GM21737 (cell line): ENCODE results near the gene SERTAD3.
A peak's percentile ranks its signal among the peaks of the same experiment; 100 is the strongest.
"Not testable (repeated sequence)": the region's sequence is repeated elsewhere in the genome, so short reads cannot be mapped to it uniquely, and the experiment has no call there.

Source experiments
- ATAC-seq: cut with Tn5 transposase; IDR thresholded peaks from one replicate; pipeline ENCODE4 v1.9.1; 2021; ENCODE audit warnings: mild to moderate bottlenecking, moderate library complexity; ENCODE audit not compliant: unreplicated experiment

Gene SERTAD3, protein sequence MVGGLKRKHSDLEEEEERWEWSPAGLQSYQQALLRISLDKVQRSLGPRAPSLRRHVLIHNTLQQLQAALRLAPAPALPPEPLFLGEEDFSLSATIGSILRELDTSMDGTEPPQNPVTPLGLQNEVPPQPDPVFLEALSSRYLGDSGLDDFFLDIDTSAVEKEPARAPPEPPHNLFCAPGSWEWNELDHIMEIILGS

DNA sequence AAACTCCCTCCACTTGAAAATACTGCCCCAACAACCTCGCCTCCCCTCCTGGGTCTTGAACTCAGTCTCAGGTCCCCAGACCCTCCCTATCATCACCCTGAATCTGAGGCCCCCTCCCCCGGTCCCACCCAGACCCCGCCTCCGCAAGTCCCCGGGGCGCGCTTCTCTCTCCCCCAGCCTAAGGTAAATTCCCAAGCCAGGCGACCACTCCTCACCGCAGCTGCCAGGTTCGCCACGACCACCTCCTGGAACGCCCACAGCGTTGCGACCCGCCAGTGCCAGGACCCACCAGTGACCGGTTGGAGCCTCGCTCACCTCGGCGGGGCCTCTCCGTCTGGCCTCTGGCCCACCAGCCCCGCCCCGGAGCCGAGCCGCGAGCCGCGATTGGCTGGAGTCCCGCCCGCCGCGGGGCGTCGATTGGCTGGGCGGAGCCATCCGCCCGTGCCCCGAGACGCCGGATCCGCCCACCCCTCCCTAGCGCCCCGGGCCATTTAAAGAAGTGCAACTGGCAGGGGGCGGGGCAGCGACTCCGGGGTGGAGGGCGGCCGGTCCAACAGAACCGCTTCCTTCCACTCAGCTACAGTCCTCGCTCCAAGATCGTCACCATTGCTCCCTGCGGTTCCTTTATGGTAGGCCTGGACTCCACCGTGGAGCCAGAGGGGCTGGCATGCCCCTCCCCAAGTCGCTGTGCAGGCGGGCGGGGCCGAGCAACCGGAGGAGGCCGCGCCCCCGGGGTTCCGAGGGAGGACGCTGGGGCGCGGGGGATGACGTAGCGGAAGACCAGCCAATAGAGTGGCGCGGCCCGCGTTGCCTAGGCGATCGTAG lies at the start of gene SERTAD3:
SERTAD3 (minus strand) TSS at position 336 of the 825 bp plus-strand sequence. CDS start 2,255 bp downstream, outside the sequence.
- ATAC-seq, result peak; percentile 64

DNA sequence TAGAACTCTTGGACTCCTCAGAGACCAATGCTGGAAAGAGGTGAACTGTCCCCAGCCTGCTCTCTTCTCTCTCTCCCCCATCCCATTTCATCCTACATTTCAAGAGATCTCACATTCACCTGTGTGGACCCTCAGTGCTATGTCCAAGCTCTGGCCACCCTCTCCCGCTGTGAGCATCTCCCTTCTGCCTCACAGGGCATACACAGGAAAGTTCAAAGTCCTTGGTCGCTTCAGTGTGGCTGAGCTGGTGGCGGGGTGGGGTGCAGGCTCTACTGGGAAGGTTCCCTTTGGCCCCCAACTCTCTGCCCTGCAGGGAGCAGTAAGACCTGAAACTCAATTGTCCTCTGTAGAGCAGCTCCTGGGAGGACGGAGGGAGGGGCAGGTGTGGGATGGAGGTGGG lies 49.6 kb upstream of the SERTAD3 start:
- no peak for ATAC-seq

DNA sequence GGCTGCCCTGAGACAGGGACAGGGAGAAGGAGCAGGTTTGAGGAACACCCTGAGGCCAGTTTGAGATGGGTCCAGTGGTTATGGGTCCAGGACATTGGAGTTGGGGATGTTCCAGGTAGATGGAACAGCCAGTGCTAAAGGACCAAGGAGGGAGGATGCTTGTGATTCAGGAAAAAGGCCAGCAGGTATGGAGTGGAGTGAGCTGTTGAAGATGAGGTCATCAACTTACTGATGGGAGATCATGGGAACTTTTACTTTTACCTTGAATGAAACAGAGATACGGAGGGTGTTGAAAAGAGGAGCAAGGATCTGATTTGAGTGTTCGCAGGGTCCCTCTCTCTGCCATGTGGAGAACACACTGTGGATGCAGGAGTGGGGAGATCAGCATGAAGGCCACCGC lies 48.1 kb upstream of the SERTAD3 start:
- ATAC-seq, result no peak

DNA sequence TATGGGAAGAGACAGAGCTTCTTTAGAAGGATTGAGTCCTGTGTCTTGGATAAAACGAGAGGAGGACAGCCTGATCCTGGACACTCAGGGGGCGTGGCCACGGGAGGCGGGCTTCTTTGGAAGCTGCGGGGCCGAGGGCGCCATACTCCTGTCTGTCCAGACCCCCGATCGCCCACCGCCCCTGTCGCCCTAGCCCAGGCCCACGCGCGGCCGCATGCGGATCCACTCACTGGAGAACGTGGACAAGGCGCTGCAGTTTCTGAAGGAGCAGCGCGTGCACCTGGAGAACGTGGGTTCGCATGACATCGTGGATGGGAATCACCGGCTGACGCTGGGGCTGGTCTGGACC lies 45.7 kb upstream of the SERTAD3 start:
- no peak for ATAC-seq

DNA sequence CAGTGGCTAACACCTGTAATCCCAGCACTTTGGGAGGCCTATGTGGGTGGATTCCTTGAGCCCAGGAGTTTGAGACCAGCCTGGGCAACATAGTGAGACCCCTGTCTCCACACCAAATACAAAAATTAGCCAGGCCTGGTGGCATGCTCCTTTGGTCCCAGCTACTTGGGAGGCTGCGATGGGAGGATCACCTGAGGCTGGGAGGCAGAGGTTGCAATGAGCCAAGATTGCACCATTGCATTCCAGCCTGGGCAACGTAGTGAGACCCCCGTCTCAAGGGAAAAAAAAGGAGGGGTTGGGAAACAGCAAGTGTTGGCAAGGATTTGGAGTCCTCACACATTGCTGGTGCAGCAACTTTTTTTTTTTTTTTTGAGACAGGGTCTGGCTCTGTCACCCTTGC lies 41.9 kb upstream of the SERTAD3 start:
- ATAC-seq, result no peak

DNA sequence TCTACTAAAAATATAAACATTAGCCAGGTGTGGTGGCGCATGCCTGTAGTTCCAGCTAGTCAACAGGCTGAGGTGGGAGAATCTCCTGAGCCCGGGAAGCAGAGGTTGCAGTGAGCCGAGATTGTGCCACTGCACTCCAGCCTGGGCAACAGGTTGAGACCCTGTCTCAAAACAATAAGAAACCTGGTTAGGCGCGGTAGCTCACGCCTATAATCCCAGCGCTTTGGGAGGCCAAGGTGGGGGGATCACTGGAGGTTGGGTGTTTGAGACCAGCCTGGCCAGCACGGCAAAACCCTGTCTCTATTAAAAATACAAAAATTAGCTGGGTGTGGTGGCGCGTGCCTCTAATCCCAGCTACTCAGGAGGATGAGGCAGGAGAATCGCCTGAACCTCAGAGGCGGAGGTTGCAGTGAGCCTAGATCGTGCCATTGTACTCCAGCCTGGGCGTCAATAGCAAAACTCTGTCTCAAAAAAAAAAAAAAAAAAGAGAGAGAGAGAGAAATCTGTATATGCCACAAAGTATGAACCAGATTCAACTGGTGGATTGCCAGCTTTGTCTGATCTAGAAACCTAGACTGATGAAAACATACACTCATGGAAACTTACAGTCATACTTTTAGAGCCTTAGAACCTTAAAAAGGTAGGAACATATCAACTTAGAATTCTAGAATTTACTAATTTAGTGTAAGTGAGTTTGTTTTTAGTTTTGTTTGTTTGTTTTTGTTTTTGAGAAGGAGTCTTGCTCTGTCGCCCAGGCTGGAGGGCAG lies 31.9 kb upstream of the SERTAD3 start:
- ATAC-seq, result not testable (repeated sequence)

DNA sequence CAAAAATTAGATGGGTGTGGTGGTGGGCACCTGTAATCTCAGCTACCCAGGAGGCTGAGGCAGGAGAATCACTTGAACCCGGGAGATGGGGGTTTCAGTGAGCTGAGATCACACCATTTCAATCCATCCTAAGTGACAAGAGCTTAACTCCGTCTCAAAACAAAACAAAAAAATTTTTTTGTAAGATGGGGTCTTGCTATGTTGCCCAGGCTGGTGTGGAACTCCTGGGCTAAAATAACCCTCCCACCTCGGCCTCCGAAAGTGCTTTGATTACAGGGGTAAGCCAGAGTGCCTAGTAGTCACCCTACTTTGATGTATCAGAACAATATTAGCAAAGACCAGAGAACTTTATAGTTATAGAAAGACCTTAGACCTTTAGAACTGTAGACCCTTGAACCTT lies 30.6 kb upstream of the SERTAD3 start:
- no peak for ATAC-seq

DNA sequence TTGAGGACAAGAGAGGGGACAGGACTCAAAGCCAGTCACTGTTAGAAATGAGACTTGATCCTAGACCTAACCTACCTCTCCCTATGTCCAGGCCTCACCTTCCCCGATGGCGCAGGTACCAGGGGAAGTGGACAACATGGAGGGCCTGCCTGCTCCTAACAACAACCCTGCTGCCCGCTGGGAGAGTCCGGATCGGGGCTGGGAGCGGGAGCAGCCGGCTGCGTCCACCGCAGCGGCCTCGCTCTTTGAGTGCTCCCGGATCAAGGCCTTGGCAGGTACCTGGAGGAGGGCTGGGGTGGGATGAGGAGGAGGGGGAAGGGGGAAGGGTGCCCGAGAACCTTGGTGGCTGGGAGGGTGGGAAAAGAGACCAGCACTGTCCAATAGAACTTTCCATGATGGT lies 28.4 kb upstream of the SERTAD3 start:
- ATAC-seq, result no peak

DNA sequence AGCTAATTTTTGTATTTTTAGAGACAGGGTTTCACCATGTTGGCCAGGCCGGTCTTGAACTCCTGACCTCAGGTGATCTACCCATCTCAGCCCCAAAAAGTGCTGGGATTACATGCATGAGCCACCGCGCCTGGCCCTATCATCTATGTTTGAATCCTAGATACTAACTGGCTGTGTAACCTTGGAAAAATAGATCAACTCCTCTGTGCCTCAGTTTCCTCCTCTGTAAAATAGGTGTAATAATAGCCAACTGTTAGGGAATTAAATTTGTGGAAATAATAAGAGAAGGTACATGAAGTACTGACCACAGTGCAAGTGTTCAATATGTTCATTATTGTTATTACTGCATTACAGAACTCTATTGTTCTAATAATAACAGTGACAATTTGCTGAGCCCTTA lies 27.0 kb upstream of the SERTAD3 start:
- ATAC-seq, result no peak

DNA sequence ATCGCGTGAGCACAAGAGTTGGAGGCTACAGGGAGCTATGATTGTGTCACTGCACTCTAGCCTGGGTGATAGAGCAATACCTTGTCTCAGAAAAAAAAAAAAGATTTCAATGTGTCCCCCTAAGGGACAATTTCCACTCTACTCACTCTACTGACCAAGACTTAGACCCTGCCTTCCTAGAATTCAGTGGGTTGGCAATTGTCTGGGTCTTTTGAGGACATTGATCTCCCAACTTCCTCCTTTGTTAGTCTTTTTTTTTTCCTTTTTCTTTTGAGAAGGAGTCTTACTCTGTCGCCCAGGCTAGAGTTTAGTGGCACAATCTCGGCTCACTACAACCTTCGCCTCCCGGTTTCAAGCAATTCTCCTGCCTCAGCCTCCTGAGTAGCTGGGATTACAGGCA lies 24.9 kb upstream of the SERTAD3 start:
- ATAC-seq, result no peak

DNA sequence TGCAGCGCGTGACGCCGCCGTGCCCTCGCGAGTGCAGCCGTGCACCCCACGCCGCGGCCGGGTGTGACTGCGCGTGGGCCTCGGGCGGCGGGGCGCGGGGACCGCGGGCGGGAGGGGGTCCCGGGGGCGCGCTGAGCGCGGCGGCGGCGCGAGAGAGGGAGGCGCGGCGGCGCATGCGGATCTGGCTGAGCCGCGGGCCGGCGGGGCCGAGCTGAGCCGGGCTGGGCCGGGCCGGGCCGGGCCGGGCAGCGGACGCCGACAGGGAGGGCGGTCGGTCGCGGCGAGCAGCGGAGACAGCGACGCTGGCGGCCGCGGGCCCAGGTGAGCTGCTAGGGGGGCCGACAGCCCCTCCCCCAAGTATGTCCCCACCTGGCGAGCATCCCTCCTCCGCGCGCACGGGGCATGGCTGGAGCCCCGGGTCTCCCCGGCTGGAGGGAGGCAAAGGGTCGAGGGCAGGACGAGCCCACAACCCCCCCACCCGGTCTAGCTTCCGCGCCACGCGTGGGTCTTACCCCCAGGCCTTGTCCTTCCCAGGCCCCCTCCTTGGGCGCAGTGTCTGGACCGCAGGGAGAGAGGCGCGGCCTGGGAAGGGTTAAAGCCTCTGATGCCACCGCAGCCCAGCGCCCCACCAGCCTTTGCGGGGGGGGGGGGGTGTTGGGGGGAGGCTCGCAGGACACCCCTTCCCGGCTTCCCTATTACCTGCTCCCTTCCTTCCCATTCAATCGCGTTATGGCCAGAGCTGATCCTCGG lies 23.0 kb upstream of the SERTAD3 start, which contains the start of gene SPTBN4:
SPTBN4 (plus strand) TSS at position 17 of the 750 bp plus-strand sequence. CDS start 5,621 bp downstream, outside the sequence.
- ATAC-seq, result no peak

DNA sequence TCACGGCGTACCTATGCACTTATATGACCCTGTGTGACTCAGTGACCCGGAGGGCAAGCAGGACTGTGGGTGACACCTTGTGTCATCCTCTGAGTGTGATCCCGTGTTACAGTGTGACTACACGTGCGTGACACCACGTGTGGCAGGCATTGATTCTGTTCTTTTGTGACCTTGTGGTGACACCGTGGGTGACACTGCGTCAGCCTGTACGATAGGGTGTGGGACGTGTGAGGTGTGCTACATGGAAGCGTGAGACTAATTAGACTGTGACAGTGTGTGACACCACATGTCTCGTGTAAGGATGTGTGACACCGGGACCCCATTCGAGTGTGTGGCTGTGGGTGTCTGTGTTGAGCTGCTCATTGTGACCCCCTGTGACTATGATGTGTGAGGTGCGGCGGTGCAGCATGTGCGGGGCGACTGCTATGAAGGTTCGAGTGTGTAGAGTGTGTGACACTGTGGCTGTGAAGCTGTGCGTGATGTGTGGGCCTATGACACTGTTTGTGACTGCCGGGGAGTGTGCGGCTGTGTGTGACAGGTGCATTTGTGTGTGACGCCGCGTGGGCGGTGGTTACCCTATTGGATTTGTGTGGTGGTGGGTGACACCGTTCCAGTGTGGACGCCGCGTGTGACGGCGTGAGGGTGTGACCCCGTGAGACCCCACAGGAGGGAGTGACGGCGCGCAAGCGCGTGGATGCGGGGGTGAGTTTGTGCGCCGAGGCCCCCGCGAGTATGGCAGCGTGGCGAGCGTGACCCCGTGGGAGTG lies 22.3 kb upstream of the SERTAD3 start:
- ATAC-seq, result peak; percentile 24

DNA sequence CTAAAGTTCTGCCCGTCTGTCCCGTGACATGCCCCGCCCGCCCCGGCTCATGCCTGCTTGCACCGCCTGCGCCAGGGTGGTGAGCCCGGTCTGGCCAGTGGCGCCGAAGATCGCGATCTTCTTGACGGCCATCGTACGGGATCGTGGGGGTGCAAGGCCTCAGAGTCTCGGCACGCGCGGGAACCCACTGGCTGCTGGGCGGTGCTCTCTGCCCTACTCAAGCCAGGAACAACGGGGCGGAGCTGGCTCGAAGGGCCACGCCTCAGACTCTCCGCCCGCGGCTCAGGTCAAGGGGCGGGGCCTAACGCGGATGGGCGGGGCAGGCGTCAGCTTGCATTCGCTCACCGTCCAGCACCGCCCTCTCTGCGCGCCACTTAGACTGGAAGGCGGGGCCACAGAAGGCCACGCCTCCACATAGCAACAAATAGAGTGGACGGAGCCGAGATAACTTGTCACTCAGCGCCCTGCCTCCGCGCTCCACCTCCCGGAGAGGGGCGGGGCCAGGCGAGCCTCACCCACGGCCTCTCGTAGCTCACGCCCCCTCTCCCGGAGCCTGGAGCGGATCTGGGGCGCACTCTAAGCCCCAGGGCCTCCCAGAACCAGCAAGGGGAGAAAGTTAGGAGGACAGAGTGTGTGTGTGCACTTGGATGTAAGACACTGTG lies 21.6 kb upstream of the SERTAD3 start, which contains the start of gene BLVRB:
BLVRB (minus strand) TSS at position 189 of the 662 bp plus-strand sequence; CDS start at position 132, 57 bp downstream.
- peak; percentile 83 for ATAC-seq

DNA sequence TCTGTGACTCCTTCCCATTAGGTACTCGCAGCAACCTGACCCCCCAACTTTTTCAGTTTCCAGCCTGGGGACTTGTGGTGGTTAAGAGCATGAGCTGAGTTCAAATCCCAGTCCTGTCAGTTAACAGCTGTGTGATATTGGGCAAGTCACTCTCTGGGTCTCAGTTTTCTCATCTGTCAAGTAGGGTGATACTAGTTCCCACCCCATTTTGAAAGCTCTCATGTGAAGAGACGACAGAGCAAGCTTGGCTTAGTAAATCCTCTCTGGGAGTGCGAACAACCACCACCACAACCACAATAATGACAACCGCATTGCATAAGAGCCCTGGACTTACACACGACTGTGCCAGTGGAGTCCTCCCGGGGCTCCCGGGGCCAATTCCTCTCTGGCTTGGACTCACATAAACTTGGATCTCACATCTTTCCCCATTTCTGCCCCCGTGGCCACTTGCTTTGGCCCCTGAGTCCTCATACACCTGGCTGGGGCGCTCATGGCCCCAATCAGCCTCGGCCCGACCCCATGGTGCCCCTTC lies 21.0 kb upstream of the SERTAD3 start:
- ATAC-seq, result no peak

DNA sequence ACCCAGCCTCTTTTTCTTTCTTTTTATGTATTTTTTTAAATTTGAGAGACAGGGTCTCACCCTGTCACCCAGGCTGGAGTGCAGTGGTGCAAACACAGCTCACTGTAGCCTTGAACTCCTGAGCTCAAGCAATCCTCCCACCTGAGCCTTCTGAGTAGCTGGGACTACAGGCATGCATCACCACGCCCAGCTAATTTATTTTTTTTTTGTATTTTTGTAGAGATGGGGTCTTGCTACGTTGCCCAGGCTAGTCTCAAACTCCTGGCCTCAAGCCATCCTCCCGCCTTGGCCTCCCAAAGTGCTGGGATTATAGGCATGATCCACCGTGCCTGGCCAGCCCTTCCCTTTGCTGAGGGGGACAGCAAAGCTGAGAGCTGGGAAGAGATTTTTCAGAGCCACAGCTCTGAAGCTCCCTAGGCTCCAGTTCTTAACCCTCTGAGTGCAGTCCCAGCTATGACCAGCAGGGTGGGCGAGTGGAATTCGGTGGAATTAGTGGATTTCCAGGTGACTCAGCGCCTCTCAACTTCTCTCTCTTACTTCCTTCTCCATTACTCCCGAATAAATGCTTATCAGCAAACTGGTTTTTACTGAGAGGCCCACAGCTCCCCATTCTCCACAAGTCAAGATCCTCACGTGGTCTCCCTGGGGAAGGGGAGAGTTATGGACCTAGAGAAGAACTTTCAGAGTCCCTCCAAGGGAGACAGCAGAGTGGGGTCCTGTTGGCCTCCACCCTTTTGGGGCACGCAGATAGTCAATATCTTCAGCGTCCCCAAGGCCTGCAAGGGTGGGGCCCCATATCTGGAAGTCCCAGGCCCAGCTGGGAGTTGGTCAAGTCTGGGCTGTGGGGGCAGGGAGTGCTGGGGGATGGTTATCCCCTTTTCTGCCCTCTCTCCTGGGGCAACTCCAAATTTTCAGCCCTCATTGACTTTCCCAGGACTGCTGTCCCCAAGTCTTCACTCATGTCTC lies 20.2 kb upstream of the SERTAD3 start:
- ATAC-seq, result no peak

DNA sequence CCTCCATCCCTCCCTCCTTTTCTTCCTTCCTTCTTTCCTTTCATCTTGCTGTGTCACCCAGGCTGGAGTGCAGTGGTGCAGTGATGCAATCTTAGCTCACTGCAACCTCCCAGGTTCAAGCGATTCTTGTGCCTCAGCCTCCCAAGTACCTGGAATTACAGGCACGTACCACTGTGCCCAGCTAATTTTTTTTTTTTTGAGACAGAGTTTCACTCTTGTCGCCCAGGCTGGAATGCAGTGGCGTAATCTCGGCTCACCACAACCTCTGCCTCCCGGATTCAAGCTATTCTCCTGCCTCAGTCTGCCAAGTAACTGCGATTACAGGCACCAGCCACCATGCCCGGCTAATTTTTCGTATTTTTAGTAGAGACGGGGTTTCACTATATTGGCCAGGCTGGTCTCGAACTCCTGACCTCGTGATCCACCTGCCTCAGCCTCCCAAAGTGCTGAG lies 19.5 kb upstream of the SERTAD3 start:
- ATAC-seq, result not testable (repeated sequence)

DNA sequence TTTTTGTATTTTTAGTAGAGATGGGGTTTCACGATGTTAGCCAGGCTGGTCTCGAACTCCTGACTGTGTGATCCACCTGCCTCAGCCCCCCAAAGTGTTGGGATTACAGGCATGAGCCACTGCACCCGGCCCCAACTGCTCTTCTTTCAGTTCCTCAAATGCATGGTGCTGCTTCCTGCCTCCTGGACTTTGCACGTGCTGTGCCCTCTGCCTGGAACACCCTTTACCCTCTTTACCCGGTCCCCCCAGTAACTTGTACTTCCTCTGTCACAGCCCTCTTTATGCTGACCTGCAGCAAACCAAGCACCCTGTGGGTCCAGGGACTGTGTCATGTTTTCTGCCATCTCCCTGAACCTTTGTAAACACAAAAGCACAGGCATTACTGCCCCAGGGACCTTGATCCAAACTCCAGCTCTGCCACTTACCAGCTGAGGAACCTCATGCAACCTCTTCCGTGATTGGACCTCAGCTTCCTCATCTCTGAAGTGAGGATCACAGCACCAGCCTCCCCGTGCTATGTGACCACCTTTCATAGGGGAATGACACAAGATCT lies 17.6 kb upstream of the SERTAD3 start:
- ATAC-seq, result no peak

DNA sequence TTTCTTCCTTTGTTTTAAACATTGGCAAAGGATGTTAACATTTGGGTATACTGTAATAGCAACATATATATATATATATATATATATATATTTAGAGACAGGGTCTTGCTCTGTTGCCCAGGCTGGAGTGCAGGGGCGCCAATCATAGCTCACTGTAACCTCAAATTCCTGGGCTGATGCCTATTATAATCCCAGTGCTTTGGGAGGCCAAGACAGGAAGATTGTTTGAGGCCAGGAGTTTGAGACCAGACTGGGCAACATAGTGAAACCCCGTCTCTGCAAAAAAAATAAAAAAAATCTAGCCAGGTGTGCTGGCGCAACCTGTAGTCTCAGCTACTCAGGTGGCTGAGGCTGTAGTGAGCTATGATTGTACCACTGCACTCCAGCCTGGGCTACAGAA lies 16.1 kb upstream of the SERTAD3 start:
- ATAC-seq, result no peak
